ENCODE measurements around the gene ZNF12.
A peak's percentile ranks its signal among the peaks of the same experiment; 100 is the strongest.

The ZNF12 gene

GRCh38 chr7:6647541-6647940 lies 59.2 kb downstream of the ZNF12 start:
- no peak for DNase-seq (ENCODE audit: low read depth, low spot score)

GRCh38 chr7:6647080-6647479 lies 59.7 kb downstream of the ZNF12 start:
- no peak for DNase-seq (ENCODE audit: low read depth, low spot score)

GRCh38 chr7:6646465-6646864 lies 60.3 kb downstream of the ZNF12 start:
- no peak for DNase-seq (ENCODE audit: low read depth, low spot score)

GRCh38 chr7:6644728-6645127 lies 62.0 kb downstream of the ZNF12 start:
- DNase-seq (ENCODE audit: low read depth, low spot score): no peak

GRCh38 chr7:6643915-6644625 lies 62.7 kb downstream of the ZNF12 start:
- DNase-seq (ENCODE audit: low read depth, low spot score): no peak

- no peak for DNase-seq (ENCODE audit: low read depth, low spot score)
These were observed 63.7 kb downstream of the ZNF12 start for GRCh38 chr7:6642861-6643640.

- no peak for DNase-seq (ENCODE audit: low read depth, low spot score)
These were observed 64.4 kb downstream of the ZNF12 start for GRCh38 chr7:6642239-6642839.

- no peak for DNase-seq (ENCODE audit: low read depth, low spot score)
These were observed 65.3 kb downstream of the ZNF12 start for GRCh38 chr7:6641305-6642035.

GRCh38 chr7:6640246-6640721 lies 66.5 kb downstream of the ZNF12 start:
- DNase-seq (ENCODE audit: low read depth, low spot score): peak; percentile 16

- no peak for DNase-seq (ENCODE audit: low read depth, low spot score)
These were observed 67.1 kb downstream of the ZNF12 start for GRCh38 chr7:6639627-6640026.

- no peak for DNase-seq (ENCODE audit: low read depth, low spot score)
These were observed 67.7 kb downstream of the ZNF12 start for GRCh38 chr7:6639032-6639431.
